Liver (tissue), 9 donors: ENCODE measurements around the gene SLN. TPM values are rescaled to one million over a fixed set of nuclear protein-coding genes. Genes with fewer than 3 reads are reported as not detected.

Experiments used
- DNase-seq: peaks from one replicate; pipeline ENCODE4 v3.0.0-alpha.2; 2017; ENCODE audit warnings: low spot score
- H3K27ac ChIP-seq, 2 donors: one replicate each; pipeline ENCODE4 v1.7.0; 2013; ENCODE audit warnings: inconsistent platforms in 2 of 2, low read length in 2 of 2, control low read depth in 1 of 2, low read depth in 1 of 2, mild to moderate bottlenecking in 1 of 2
- H3K27me3 ChIP-seq, 4 donors: one replicate each; pipeline versions ENCODE4 v1.6.1 to v1.7.0; 2013; ENCODE audit warnings: low read length in 3 of 4, inconsistent platforms in 1 of 4, mild to moderate bottlenecking in 1 of 4, moderate library complexity in 1 of 4; ENCODE audit not compliant: control insufficient read depth in 4 of 4, insufficient read depth in 4 of 4
- H3K36me3 ChIP-seq, 4 donors: one replicate each; pipeline versions ENCODE4 v1.6.1 to v1.7.0; 2013; ENCODE audit warnings: low read length in 3 of 4, mild to moderate bottlenecking in 3 of 4, low read depth in 1 of 4, moderate library complexity in 1 of 4; ENCODE audit not compliant: control insufficient read depth in 4 of 4, insufficient read depth in 3 of 4
- H3K4me1 ChIP-seq, 4 donors: one replicate each; pipeline versions ENCODE4 v1.6.1 to v1.7.0; 2013; ENCODE audit warnings: low read length in 3 of 4, mild to moderate bottlenecking in 3 of 4, moderate library complexity in 1 of 4; ENCODE audit not compliant: control insufficient read depth in 4 of 4, insufficient read depth in 4 of 4
- H3K4me3 ChIP-seq, 3 donors: one replicate each; pipeline versions ENCODE4 v1.6.1 to v1.7.0; 2013; ENCODE audit warnings: low read length in 3 of 3, control low read depth in 1 of 3, low read depth in 1 of 3, mild to moderate bottlenecking in 1 of 3
- H3K9ac ChIP-seq, 2 donors: one replicate each; pipeline ENCODE4 v1.7.0; 2013; ENCODE audit warnings: low read length in 2 of 2, mild to moderate bottlenecking in 2 of 2, moderate library complexity in 2 of 2, control low read depth in 1 of 2, low read depth in 1 of 2
- H3K9me3 ChIP-seq, 4 donors: one replicate each; pipeline versions ENCODE4 v1.6.1 to v1.7.0; 2013; ENCODE audit warnings: low read length in 3 of 4; ENCODE audit not compliant: control insufficient read depth in 4 of 4
- CTCF ChIP-seq: fragments of 150-350 bp; IDR thresholded peaks from 2 replicates; pipeline ENCODE4 v1.5.1; 2017; ENCODE audit warnings: improper control_type of control experiment, low read depth, low read length; ENCODE audit not compliant: missing input control
- EGR1 ChIP-seq, 2 donors: IDR thresholded peaks; 2 replicates each; pipeline ENCODE4 v1.6.1; 2016 to 2018; ENCODE audit warnings: antibody characterized with exemption in 2 of 2, low read depth in 2 of 2
- FOXA1 ChIP-seq: IDR thresholded peaks from 2 replicates; pipeline ENCODE4 v1.6.1; 2016; ENCODE audit warnings: antibody characterized with exemption
- FOXA2 ChIP-seq: IDR thresholded peaks from 2 replicates; pipeline ENCODE4 v1.6.1; 2016; ENCODE audit warnings: antibody characterized with exemption
- HNF4A ChIP-seq, 2 donors: conservative IDR thresholded peaks; 2 replicates each; pipeline ENCODE4 v1.6.1; 2016; ENCODE audit warnings: antibody characterized with exemption in 2 of 2, mild to moderate bottlenecking in 2 of 2
- HNF4G ChIP-seq: IDR thresholded peaks from 2 replicates; pipeline ENCODE4 v1.6.1; 2016; ENCODE audit warnings: antibody characterized with exemption
- MAX ChIP-seq: IDR thresholded peaks from 2 replicates; pipeline ENCODE4 v1.6.1; 2016; ENCODE audit warnings: antibody characterized with exemption
- NR2F2 ChIP-seq: IDR thresholded peaks from 2 replicates; pipeline ENCODE4 v1.6.1; 2016; ENCODE audit warnings: antibody characterized with exemption
- REST ChIP-seq: IDR thresholded peaks from 2 replicates; pipeline ENCODE4 v1.6.1; 2016; ENCODE audit warnings: antibody characterized with exemption, mild to moderate bottlenecking
- SP1 ChIP-seq: IDR thresholded peaks from 2 replicates; pipeline ENCODE4 v1.6.1; 2018; ENCODE audit warnings: antibody characterized with exemption, mild to moderate bottlenecking
- TAF1 ChIP-seq: conservative IDR thresholded peaks from 2 replicates; pipeline ENCODE4 v1.6.1; 2016; ENCODE audit warnings: antibody characterized with exemption, mild to moderate bottlenecking
- YY1 ChIP-seq: IDR thresholded peaks from 2 replicates; pipeline ENCODE4 v1.6.1; 2016; ENCODE audit warnings: antibody characterized with exemption, mild to moderate bottlenecking
- ZBTB33 ChIP-seq: IDR thresholded peaks from 2 replicates; pipeline ENCODE4 v1.6.1; 2016; ENCODE audit warnings: antibody characterized with exemption
- WGBS: extraction: QIAGEN DNeasy Blood & Tissue Kit; methylation state at CpG from one replicate; pipeline ENCODE4 v1.1.7; 2013; 5-methylcytosine and 5-hydroxymethylcytosine counted together
- polyA plus RNA-seq, 2 donors: library from polyadenylated mRNA; stranded (reverse) in 1 of 2; unstranded in 1 of 2; fragments of 200-250 nt in 1 of 2; fragments of >200 nt in 1 of 2; fragmentation: Nextera tagmentation in 1 of 2; extraction: Ambion mirVana in 1 of 2; gene quantifications; one replicate each; pipeline versions ENCODE4 v1.2.1 to v1.2.3, GENCODE V29; 2013 to 2015
- total RNA-seq, 2 donors: library from RNA; depleted of rRNA; stranded (reverse); fragments of >200 nt; gene quantifications; one replicate each; pipeline ENCODE4 v1.2.3, GENCODE V29; 2014
- donor health status: healthy.
- donor health status: healthy.
- donor health status: healthy.
- donor health status: healthy.
- donor health status: healthy.

SLN gene
- total and polyA plus RNA-seq, 4 donors, result not detected

GRCh38 chr11:107691000-107691750 lies 20.7 kb downstream of the SLN start:
- Histone ChIP-seq H3K9ac (no peak overlapping the region), H3K4me1 (peaks cover 0 to 3% (median 0%) of the 10 kb centered on the region in 4 donors), H3K27me3 (peaks cover 0 to 3% (median under 1%) of the 10 kb centered on the region in 4 donors), H3K4me3 (no peak overlapping the region), H3K27ac (no peak overlapping the region), H3K9me3 (no peaks in the 10 kb centered on the region), H3K36me3 (no peaks in the 10 kb centered on the region)
- DNase-seq, result no peak
- TF ChIP-seq HNF4A (conservative IDR thresholded peaks at IDR 0.05), result no peak
- no peak for TF ChIP-seq FOXA2
- no peak for TF ChIP-seq TAF1
- no peak for TF ChIP-seq FOXA1
- TF ChIP-seq EGR1 (IDR thresholded peaks at IDR 0.05; ENCODE audit: low read depth in 2 of 2), result no peak
- TF ChIP-seq YY1, result no peak
- TF ChIP-seq REST, result no peak
- no peak for TF ChIP-seq ZBTB33
- no peak for TF ChIP-seq MAX
- no peak for TF ChIP-seq NR2F2
- no peak for TF ChIP-seq SP1
- no peak for TF ChIP-seq HNF4G
- no peak for TF ChIP-seq CTCF
- WGBS, result 64% methylated on average over 3 of the region's 3 CpGs
